Transverse colon (tissue), 3 donors: Measurements from ENCODE around the gene COL4A1.

Experiments
- EP300 ChIP-seq: sonication (generic); formaldehyde crosslinking; IDR thresholded peaks from one replicate; pipeline ENCODE4 v1.6.1; 2017; ENCODE audit warnings: antibody characterized with exemption, low read depth
- TF ChIP-seq, protein P1 (sequence below), 5 experiments: fragments of 200-600 bp in 3 of 5; fragments of 450-650 bp in 2 of 5; sonication (generic) in 3 of 5; IDR thresholded peaks; 1 replicate in 2 of 5; 2 replicates in 3 of 5; pipeline ENCODE4 v1.5.1; 2016 to 2017; ENCODE audit warnings: antibody characterized with exemption in 5 of 5, inconsistent platforms in 3 of 5, mild to moderate bottlenecking in 2 of 5, moderate library complexity in 1 of 5

DNA sequence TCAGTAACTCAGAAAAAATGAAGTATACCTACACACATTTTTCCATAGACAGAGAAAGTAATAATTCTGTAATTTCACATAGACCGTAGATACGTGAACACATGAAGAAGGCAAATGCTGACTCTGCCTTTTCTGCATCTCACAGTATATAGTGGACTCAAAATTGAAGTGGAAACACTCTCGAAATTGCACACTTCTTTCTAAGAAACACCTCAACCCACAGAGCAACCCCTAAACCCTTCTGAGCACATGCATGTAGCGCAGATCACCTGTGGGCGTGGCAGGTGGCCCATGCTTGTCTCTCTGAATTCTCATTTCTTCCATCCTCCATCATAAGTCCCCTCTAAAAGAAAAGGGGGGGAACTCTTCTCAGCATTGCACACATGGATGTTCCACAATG is 34.7 kb downstream of the COL4A1 start:
- TF ChIP-seq, protein P1, sequence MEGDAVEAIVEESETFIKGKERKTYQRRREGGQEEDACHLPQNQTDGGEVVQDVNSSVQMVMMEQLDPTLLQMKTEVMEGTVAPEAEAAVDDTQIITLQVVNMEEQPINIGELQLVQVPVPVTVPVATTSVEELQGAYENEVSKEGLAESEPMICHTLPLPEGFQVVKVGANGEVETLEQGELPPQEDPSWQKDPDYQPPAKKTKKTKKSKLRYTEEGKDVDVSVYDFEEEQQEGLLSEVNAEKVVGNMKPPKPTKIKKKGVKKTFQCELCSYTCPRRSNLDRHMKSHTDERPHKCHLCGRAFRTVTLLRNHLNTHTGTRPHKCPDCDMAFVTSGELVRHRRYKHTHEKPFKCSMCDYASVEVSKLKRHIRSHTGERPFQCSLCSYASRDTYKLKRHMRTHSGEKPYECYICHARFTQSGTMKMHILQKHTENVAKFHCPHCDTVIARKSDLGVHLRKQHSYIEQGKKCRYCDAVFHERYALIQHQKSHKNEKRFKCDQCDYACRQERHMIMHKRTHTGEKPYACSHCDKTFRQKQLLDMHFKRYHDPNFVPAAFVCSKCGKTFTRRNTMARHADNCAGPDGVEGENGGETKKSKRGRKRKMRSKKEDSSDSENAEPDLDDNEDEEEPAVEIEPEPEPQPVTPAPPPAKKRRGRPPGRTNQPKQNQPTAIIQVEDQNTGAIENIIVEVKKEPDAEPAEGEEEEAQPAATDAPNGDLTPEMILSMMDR (IDR thresholded peaks at IDR 0.05) = no peak
- no peak for TF ChIP-seq EP300
